Neural cell (in vitro differentiated cells): ENCODE results near the gene ASPSCR1.

Source experiments
- CTCF ChIP-seq: fragments of 450-650 bp; IDR thresholded peaks from 2 replicates; pipeline ENCODE4 v1.5.1; 2014; ENCODE audit warnings: antibody characterized with exemption, mild to moderate bottlenecking, moderate library complexity; ENCODE audit not compliant: poor library complexity, severe bottlenecking
- EP300 ChIP-seq: fragments of 450-650 bp; conservative IDR thresholded peaks from 2 replicates; pipeline ENCODE4 v1.6.1; 2014; ENCODE audit warnings: antibody characterized with exemption, mild to moderate bottlenecking, moderate library complexity; ENCODE audit not compliant: poor library complexity, severe bottlenecking
- EZH2 ChIP-seq: fragments of 200-600, 300-800 bp; shearing (Covaris generic), sonication (generic); IDR thresholded peaks from 2 replicates; pipeline ENCODE4 v1.6.1; 2014; ENCODE audit warnings: antibody characterized with exemption, low read length, borderline replicate concordance, mild to moderate bottlenecking; ENCODE audit not compliant: insufficient read depth, poor library complexity, severe bottlenecking
- MXI1 ChIP-seq: fragments of 450-650 bp; conservative IDR thresholded peaks from 2 replicates; pipeline ENCODE4 v1.6.1; 2014; ENCODE audit warnings: antibody characterized with exemption, mild to moderate bottlenecking; ENCODE audit not compliant: poor library complexity, severe bottlenecking
- POLR2AphosphoS5 ChIP-seq: IDR thresholded peaks from 2 replicates; pipeline ENCODE4 v1.6.1; 2012
- SMC3 ChIP-seq: fragments of 450-650 bp; conservative IDR thresholded peaks from 2 replicates; pipeline ENCODE4 v1.6.1; 2014; ENCODE audit warnings: antibody characterized with exemption, mild to moderate bottlenecking, moderate library complexity; ENCODE audit not compliant: poor library complexity
- TAF1 ChIP-seq: IDR thresholded peaks from 2 replicates; pipeline ENCODE4 v1.6.1; 2012; ENCODE audit warnings: low read depth

- no peak for TF ChIP-seq TAF1
- no peak for TF ChIP-seq CTCF
- no peak for TF ChIP-seq POLR2AphosphoS5
- TF ChIP-seq MXI1, result no peak
- no peak for TF ChIP-seq EP300
- no peak for TF ChIP-seq SMC3
- TF ChIP-seq EZH2, result no peak
Measured at GRCh38 chr17:82000803-82001570, 23.6 kb downstream of the ASPSCR1 start.
